Thyroid gland (tissue), 4 donors: Measurements from ENCODE around the gene CASKIN2. TPM values are rescaled to one million over a fixed set of nuclear protein-coding genes. Genes with fewer than 3 reads are reported as not detected.

Experiments used
- DNase-seq, 2 donors: peaks; one replicate each; pipeline ENCODE4 v3.0.0-alpha.2; 2019
- H3K27ac ChIP-seq, 3 donors: fragments of 200-600 bp; sonication (generic); 1 replicate in 2 of 3; 2 replicates in 1 of 3; pipeline ENCODE4 v1.5.1; 2016 to 2019; ENCODE audit warnings: mild to moderate bottlenecking in 1 of 3, moderate library complexity in 1 of 3
- H3K27me3 ChIP-seq: fragments of 200-600 bp; sonication (generic); one replicate; pipeline ENCODE4 v1.5.1; 2019
- H3K36me3 ChIP-seq, 2 donors: fragments of 200-600 bp; sonication (generic); one replicate each; pipeline ENCODE4 v1.5.1; 2016 to 2019
- H3K4me1 ChIP-seq, 2 donors: fragments of 200-600 bp; sonication (generic); one replicate each; pipeline ENCODE4 v1.5.1; 2017 to 2019
- H3K4me3 ChIP-seq, 3 donors: fragments of 200-600 bp; sonication (generic); replicated peaks in 1 of 3; 1 replicate in 2 of 3; 2 replicates in 1 of 3; pipeline ENCODE4 v1.5.1; 2016; ENCODE audit warnings: mild to moderate bottlenecking in 1 of 3
- H3K9me3 ChIP-seq: fragments of 200-600 bp; sonication (generic); one replicate; pipeline ENCODE4 v1.5.1; 2017
- POLR2A ChIP-seq, 2 donors: fragments of 450-650 bp; IDR thresholded peaks; one replicate each; pipeline ENCODE4 v1.6.1; 2017; ENCODE audit warnings: antibody characterized with exemption in 2 of 2, mild to moderate bottlenecking in 2 of 2, moderate library complexity in 1 of 2
- WGBS, 2 donors: methylation state at CpG; one replicate each; pipeline ENCODE4 v1.1.5; 2017; 5-methylcytosine and 5-hydroxymethylcytosine counted together
- intact Hi-C: fragments of 100-400 bp; cut with DNase I; formaldehyde crosslinking; loops from one replicate; pipeline ENCODE4 v1.15.1; 2023
- total RNA-seq, 4 donors: library from RNA; depleted of rRNA; stranded (reverse); fragments of >200 nt; gene quantifications; one replicate each; pipeline ENCODE4 v1.2.3, GENCODE V29; 2016
- TF ChIP-seq, protein P1 (sequence below), 6 experiments: fragments of 200-600 bp in 3 of 6; fragments of 450-650 bp in 3 of 6; sonication (generic) in 3 of 6; IDR thresholded peaks; one replicate each; pipeline ENCODE4 v1.5.1; 2016 to 2019; ENCODE audit warnings: antibody characterized with exemption in 6 of 6, mild to moderate bottlenecking in 2 of 6, inconsistent platforms in 1 of 6, moderate library complexity in 1 of 6

CASKIN2 gene
- total RNA-seq, 4 donors from 2014 or later: 15.0 to 87.2 (median 21.7) TPM

DNA sequence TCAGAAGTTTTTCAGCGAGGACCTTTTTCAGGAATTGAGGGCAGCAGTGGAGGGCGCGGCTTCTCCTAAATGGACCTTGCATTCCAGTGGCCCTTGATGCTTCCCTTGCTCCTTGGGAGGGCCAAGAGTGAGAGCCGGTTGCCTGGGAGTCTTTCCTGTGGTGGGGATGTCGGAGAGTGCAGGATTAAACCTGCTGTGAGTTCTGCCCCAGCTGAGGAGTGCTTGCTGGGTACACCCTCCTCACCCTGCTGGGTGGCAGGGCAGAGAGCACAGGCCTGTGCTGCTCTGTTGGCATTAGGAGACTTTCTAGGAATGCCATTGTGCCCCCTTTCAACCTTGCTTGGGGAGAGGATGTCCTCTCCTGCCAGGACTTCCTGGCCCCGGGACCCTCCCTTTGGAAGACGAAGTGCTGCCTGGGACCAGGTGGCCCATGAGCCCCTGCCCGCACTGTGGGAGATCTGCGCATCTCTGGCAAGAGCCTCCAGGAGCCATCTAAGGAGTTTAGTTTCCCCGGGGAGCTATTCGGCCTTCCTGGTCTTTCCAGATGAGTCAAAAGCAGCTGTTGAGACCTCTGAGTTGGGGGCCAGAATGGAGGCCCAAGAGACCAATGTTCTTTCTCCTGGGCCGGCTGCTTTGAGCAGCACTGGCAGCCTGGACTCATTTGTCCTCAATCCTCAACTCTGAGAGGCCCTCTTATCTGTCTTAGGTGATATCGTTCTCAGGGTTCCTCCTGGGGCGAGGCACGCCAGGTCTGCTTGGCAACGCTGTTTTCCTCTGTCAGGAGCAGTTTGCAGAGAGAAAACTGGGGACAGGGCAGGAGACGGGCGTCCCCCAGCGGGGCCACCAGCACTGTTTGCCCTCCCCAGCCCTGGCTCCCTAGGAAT is 15.7 kb upstream of the CASKIN2 start:
- Histone ChIP-seq H3K9me3 (no peaks in the 10 kb centered on the region), H3K4me3 (no peak overlapping the region), H3K27ac (no peak overlapping the region), H3K4me1 (peaks cover 12 to 25% of the 10 kb centered on the region in 2 donors), H3K27me3 (no peaks in the 10 kb centered on the region), H3K36me3 (no peaks in the 10 kb centered on the region)
- TF ChIP-seq, protein P1, sequence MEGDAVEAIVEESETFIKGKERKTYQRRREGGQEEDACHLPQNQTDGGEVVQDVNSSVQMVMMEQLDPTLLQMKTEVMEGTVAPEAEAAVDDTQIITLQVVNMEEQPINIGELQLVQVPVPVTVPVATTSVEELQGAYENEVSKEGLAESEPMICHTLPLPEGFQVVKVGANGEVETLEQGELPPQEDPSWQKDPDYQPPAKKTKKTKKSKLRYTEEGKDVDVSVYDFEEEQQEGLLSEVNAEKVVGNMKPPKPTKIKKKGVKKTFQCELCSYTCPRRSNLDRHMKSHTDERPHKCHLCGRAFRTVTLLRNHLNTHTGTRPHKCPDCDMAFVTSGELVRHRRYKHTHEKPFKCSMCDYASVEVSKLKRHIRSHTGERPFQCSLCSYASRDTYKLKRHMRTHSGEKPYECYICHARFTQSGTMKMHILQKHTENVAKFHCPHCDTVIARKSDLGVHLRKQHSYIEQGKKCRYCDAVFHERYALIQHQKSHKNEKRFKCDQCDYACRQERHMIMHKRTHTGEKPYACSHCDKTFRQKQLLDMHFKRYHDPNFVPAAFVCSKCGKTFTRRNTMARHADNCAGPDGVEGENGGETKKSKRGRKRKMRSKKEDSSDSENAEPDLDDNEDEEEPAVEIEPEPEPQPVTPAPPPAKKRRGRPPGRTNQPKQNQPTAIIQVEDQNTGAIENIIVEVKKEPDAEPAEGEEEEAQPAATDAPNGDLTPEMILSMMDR (IDR thresholded peaks at IDR 0.05): no peak
- no peak for TF ChIP-seq POLR2A (IDR thresholded peaks at IDR 0.05)
- 84 to 92% methylated on average over 12 to 18 of the region's 19 CpGs for WGBS, 2 donors
- DNase-seq: no peak
- intact Hi-C loops: no loop called here

DNA sequence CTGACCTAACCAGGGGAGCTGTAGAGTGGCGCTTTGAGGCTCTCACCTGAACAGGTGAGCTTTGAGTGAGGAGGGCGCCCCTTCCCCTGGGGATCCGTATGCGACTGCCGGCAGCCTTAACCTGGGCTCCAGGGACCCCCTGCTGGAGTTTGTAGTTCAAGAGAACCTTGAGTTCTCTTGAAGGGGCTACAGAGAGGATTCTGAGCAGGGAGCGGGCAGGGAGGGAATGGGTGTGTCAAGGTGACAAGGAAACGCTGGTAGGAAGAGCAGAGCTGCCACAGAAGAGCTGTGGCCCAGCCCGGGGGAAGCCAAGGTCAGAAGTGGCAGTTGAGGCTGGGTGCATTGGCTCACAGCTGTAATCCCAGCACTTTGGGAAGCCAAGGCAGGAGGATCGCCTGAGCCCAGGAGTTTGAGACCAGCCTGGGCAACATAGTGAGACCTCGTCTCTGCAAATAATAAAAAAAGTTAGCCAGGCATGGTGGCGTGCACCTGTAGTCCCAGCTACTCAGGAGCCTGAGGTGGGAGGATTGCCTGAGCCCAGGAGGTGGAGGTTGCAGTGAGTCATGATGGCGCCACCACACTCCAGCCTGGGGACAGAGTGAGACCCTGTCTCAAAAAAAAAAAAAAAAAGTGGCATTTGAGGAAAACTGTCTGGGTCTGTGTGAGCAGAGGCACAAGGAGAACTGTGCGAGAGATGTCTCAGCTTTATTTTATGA is 11.4 kb upstream of the CASKIN2 start:
- Histone ChIP-seq H3K4me1 (peaks cover 16 to 31% of the 10 kb centered on the region in 2 donors), H3K4me3 (peak overlapping the region; percentile 13 to 66 (median 61)), H3K27me3 (no peaks in the 10 kb centered on the region), H3K27ac (peak overlapping the region; percentile 69 to 79 (median 73)), H3K9me3 (no peaks in the 10 kb centered on the region), H3K36me3 (no peaks in the 10 kb centered on the region)
- no peak for DNase-seq
- intact Hi-C loops: loop anchor here (5.0 kb wide), 1 partner anchor 61 kb away; the partner anchor contains the start of gene MYO15B
- no peak for TF ChIP-seq POLR2A (IDR thresholded peaks at IDR 0.05)
- TF ChIP-seq, protein P1 (IDR thresholded peaks at IDR 0.05): no peak
- 33 to 53% methylated on average over 10 to 13 of the region's 13 CpGs for WGBS, 2 donors

DNA sequence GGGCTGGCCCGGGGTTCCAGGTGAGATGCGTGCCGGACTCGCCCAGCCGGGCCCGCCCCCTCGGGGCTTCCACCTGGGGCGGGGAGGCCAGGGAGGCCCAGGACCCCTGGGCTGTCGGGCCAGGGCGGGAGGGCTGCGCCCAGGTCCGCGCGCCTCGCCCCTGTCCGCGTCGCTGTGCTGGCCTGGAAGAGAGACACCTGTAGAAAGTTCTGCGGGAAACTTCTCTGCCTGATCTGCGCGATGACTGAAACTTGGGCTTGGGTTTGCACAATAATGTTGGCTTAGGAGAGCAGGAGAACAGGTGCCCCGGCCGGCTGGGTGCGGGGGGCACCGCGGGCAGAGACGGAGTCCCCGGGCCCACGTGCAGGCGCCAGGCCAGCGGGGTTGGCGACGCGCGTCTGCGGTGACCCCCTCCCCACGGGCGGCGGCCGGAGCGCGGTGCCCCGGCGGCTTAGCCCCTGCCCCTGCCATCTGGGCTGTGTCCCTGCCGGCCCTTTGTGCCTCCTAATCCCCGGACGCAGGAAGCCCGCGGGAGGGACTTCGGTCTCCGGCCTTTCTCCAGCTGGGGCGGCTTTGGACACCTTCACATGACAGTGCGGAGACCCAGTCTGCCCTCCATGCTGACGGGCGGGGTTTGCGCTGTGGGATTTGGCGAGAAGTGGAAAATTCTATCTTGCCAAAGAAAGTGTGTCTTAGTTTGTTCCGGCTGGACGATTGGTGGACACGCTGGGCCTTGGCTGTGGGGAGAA is 10.6 kb upstream of the CASKIN2 start:
- Histone ChIP-seq H3K4me1 (peaks cover 16 to 29% of the 10 kb centered on the region in 2 donors), H3K9me3 (no peaks in the 10 kb centered on the region), H3K4me3 (peak overlapping the region; percentile 13 to 66 (median 61)), H3K27me3 (no peaks in the 10 kb centered on the region), H3K36me3 (no peaks in the 10 kb centered on the region), H3K27ac (peak overlapping the region; percentile 69 to 79 (median 73))
- intact Hi-C loops: loop anchor here (5.0 kb wide), 1 partner anchor 61 kb away; the partner anchor contains the start of gene MYO15B
- peak; percentile 72 to 73 for DNase-seq
- WGBS, 2 donors: 1 to 12% methylated on average over 13 to 21 of the region's 60 CpGs
- peak in 1 of 2 donors; percentile 37 for TF ChIP-seq POLR2A (IDR thresholded peaks at IDR 0.05)
- TF ChIP-seq, protein P1 (IDR thresholded peaks at IDR 0.05): no peak

DNA sequence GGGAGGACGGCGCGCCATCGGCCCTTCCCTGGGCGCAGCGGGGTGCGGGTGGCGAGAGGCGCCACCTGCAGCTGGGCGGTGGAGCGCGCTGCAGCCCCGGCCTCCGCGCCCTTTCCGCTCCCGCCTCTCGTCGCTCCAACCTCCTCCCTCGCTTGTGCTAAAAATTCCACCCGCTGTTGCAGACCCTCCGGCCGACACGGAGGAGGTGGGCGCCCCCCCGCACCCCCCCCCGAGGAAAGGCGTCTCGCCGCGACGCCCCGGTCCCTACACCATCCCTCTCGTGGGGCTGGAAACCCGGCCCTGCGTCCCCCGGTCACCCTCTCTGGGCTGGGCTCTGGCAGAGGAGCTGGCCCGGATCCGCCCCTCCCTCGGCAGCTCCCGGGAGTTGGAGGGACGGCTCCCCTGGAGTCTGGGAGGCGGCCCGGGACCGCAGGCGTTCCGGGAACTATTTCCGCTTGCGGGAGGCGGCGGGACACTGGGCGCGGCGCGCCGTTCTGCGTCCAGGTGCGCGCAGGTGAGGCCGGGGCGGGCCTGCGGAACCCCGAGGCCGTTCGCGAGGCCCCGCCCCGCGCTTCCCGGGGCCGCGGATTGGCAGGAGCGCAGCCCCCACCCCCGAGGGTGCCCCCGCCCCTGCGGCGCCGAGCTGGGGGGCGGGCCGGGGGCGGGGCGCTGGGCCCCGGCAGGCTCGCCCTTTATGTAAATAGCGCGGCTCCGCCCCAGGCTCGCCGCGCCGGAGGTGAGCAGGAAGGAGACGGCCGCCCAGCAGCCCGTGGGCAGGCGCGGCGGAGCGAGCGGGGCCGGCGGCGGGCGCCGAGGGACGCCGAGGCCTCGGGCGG is 9.9 kb upstream of the CASKIN2 start, which contains the start of gene LLGL2:
LLGL2 (plus strand) TSS at position 728 of the 836 bp plus-strand sequence. CDS start 17,730 bp downstream, outside the sequence.
- H3K4me3 ChIP-seq: peak within 1 kb of the TSS; percentile 53 to 82 (median 61)
- peaks cover 16 to 25% of the 10 kb centered on the region in 2 donors for H3K4me1 ChIP-seq
- intact Hi-C loops: loop anchor here (5.0 kb wide), 2 partner anchors 62 to 93 kb away; partner anchors contain the start of gene MYO15B
- TF ChIP-seq, protein P1 (IDR thresholded peaks at IDR 0.05): peak in 3 of 6 experiments; percentile 30 to 55 (median 51)
- peak; percentile 36 to 93 for TF ChIP-seq POLR2A (IDR thresholded peaks at IDR 0.05)
- no peaks in the 10 kb centered on the region for H3K36me3 ChIP-seq
- peak within 1 kb of the TSS; percentile 69 to 86 (median 80) for H3K27ac ChIP-seq
- peak; percentile 89 to 91 for DNase-seq
- 0 to 19% methylated on average over 10 to 22 of the region's 108 CpGs for WGBS, 2 donors
- no peaks in the 10 kb centered on the region for H3K9me3 ChIP-seq
- no peaks in the 10 kb centered on the region for H3K27me3 ChIP-seq
